PC-9 (cell line): ENCODE measurements around the gene SMPD1. TPM values are rescaled to one million over a fixed set of nuclear protein-coding genes. Genes with fewer than 3 reads are reported as not detected.

Experiments used
- BruUV-seq: library from RNA; stranded (reverse); fragments of 400-500 nt; replicated peaks from 2 replicates; lab custom pipeline; 2021; lab: Mats Ljungman, UMichigan
- CTCF ChIA-PET: fragments of 300-600 bp; sonication (Branson Sonifier 250); formaldehyde crosslinking; loops from one replicate; lab custom pipeline; 2022; ENCODE audit warnings: antibody characterized with exemption; lab: Charles Lee
- POLR2A ChIA-PET: fragments of 300-600 bp; sonication (Branson Sonifier 250); formaldehyde crosslinking; loops from one replicate; lab custom pipeline; 2022; ENCODE audit warnings: antibody characterized with exemption; ENCODE audit not compliant: unreplicated experiment; lab: Charles Lee
- DNase-seq, 2 experiments: peaks; one replicate each; pipeline versions ENCODE4 v3.0.0 to v3.0.0-alpha.2; 2015 to 2022; ENCODE audit warnings: mixed read lengths in 1 of 2
- H2AFZ ChIP-seq: fragments of 200-600 bp; sonication (generic); 2 replicates; pipeline ENCODE4 v1.8.1; 2017; ENCODE audit warnings: antibody characterized with exemption
- H3F3A ChIP-seq: fragments of 200-600 bp; sonication (generic); 2 replicates; pipeline ENCODE4 v1.8.1; 2017; ENCODE audit warnings: antibody characterized with exemption, mild to moderate bottlenecking, low read depth; ENCODE audit not compliant: insufficient read depth
- H3K27ac ChIP-seq: fragments of 200-600 bp; sonication (generic); 2 replicates; pipeline ENCODE4 v1.6.1; 2016; ENCODE audit warnings: mixed run types
- H3K27me3 ChIP-seq: fragments of 200-600 bp; sonication (generic); 2 replicates; pipeline ENCODE4 v1.6.1; 2016; ENCODE audit warnings: low read depth, mixed run types; ENCODE audit not compliant: insufficient read depth
- H3K36me3 ChIP-seq: fragments of 200-600 bp; sonication (generic); 2 replicates; pipeline ENCODE4 v1.6.1; 2016; ENCODE audit warnings: low read depth, mixed run types
- H3K4me1 ChIP-seq: fragments of 200-600 bp; sonication (generic); replicated peaks from 2 replicates; pipeline ENCODE4 v1.6.1; 2016; ENCODE audit warnings: mixed run types; ENCODE audit not compliant: insufficient read depth
- H3K4me2 ChIP-seq: fragments of 200-600 bp; sonication (generic); 2 replicates; pipeline ENCODE4 v1.6.1; 2017; ENCODE audit warnings: mixed run types
- H3K4me3 ChIP-seq: fragments of 200-600 bp; sonication (generic); 2 replicates; pipeline ENCODE4 v1.6.1; 2016; ENCODE audit warnings: mixed run types
- H3K79me2 ChIP-seq: fragments of 200-600 bp; sonication (generic); 2 replicates; pipeline ENCODE4 v1.6.1; 2017; ENCODE audit warnings: low read depth, mixed run types
- H3K9me2 ChIP-seq: fragments of 200-600 bp; sonication (generic); 2 replicates; pipeline ENCODE4 v1.8.1; 2017; ENCODE audit warnings: mild to moderate bottlenecking; ENCODE audit not compliant: insufficient read depth
- H3K9me3 ChIP-seq: fragments of 200-600 bp; sonication (generic); 2 replicates; pipeline ENCODE4 v1.8.1; 2016; ENCODE audit warnings: low read depth; ENCODE audit not compliant: insufficient read depth
- H4K20me1 ChIP-seq: fragments of 200-600 bp; sonication (generic); 2 replicates; pipeline ENCODE4 v1.8.1; 2017; ENCODE audit not compliant: insufficient read depth
- EZH2 ChIP-seq: fragments of 200-600 bp; sonication (generic); IDR thresholded peaks from 2 replicates; pipeline ENCODE4 v1.8.0; 2017; ENCODE audit warnings: antibody characterized with exemption, low read depth
- intact Hi-C: fragments of 100-400 bp; cut with micrococcal nuclease; formaldehyde crosslinking; loops from one replicate; pipeline ENCODE4 v1.10.0; 2022; ENCODE audit not compliant: unreplicated experiment
- total RNA-seq: library from RNA; stranded (reverse); gene quantifications from 2 replicates; pipeline ENCODE4 v1.2.3, GENCODE V29; 2021
- TF ChIP-seq, protein P1 (sequence below): fragments of 200-600 bp; sonication (generic); conservative IDR thresholded peaks from 2 replicates; pipeline ENCODE4 v1.6.1; 2017; ENCODE audit warnings: mixed run types, antibody characterized with exemption, mild to moderate bottlenecking, moderate library complexity

The SMPD1 gene
- total RNA-seq, 1 experiment from 2014 or later, result 7.2 TPM

DNA sequence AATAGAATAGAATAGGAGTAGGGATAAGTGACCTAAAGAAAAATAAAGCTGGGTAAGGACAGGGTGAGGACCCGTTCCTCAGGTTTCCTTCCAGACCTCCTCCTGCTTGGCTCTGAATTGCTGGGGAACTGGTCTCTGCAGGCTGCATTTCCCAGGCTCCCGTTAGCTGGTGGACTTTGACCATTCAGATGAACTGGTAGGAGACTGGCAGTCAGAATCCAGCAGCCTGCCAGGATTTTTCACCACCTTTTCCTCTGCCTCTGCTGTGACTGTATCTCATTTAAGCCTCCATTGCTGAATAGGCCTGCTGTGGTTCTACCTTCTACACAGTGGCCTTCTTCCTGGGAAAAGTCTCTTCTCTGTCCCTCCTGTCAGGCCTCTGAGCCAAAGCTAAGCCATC, 24.6 kb upstream of the SMPD1 start:
- intact Hi-C loops, result no loop called here
- POLR2A ChIA-PET, result no interaction called here
- Histone ChIP-seq H3K4me3 (no peak overlapping the region), H3K9me2 (no peaks in the 10 kb centered on the region), H2AFZ (no peak overlapping the region), H3K4me2 (no peak overlapping the region), H3F3A (no peaks in the 10 kb centered on the region), H3K79me2 (no peaks in the 10 kb centered on the region), H4K20me1 (no peaks in the 10 kb centered on the region), H3K27ac (no peak overlapping the region), H3K9me3 (no peaks in the 10 kb centered on the region), H3K27me3 (peaks cover 5% of the 10 kb centered on the region; the same call in 1 of the 2 replicates), H3K36me3 (no peaks in the 10 kb centered on the region), H3K4me1 (no peaks in the 10 kb centered on the region)
- DNase-seq, result no peak
- no TSS peak for BruUV-seq
- CTCF ChIA-PET, result no interaction called here
- TF ChIP-seq EZH2, result no peak
- TF ChIP-seq, protein P1, sequence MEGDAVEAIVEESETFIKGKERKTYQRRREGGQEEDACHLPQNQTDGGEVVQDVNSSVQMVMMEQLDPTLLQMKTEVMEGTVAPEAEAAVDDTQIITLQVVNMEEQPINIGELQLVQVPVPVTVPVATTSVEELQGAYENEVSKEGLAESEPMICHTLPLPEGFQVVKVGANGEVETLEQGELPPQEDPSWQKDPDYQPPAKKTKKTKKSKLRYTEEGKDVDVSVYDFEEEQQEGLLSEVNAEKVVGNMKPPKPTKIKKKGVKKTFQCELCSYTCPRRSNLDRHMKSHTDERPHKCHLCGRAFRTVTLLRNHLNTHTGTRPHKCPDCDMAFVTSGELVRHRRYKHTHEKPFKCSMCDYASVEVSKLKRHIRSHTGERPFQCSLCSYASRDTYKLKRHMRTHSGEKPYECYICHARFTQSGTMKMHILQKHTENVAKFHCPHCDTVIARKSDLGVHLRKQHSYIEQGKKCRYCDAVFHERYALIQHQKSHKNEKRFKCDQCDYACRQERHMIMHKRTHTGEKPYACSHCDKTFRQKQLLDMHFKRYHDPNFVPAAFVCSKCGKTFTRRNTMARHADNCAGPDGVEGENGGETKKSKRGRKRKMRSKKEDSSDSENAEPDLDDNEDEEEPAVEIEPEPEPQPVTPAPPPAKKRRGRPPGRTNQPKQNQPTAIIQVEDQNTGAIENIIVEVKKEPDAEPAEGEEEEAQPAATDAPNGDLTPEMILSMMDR, result no peak

DNA sequence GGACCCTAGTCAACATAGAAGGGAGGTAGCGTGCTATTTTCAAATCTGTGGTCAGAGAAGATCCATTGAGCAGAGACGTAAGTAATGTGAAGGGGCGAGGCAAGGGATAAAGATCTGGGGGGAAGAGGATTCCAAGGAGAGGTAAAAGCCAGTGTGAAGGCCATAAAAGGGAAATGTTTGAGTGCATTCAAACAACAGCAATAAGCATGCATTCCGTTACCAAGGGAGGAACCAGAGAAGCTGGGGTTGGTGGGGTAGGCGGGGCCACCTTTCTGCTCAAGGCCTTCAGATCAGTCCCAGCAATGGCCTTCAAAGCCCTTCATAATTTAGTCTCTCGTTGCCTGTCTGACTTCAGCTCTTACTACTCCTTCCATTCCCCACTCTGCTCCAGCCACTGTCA, 18.4 kb upstream of the SMPD1 start:
- no peak for TF ChIP-seq EZH2
- TF ChIP-seq, protein P1, result no peak
- Histone ChIP-seq H3F3A (no peaks in the 10 kb centered on the region), H3K36me3 (no peaks in the 10 kb centered on the region), H3K9me2 (no peaks in the 10 kb centered on the region), H4K20me1 (no peaks in the 10 kb centered on the region), H3K4me2 (no peak overlapping the region), H3K27ac (no peak overlapping the region), H3K9me3 (no peaks in the 10 kb centered on the region), H2AFZ (no peak overlapping the region), H3K79me2 (no peaks in the 10 kb centered on the region), H3K4me1 (no peaks in the 10 kb centered on the region), H3K4me3 (no peak overlapping the region), H3K27me3 (0 out of 2 replicates have a peak, but pooled peaks cover 7% of the 10 kb centered on the region)
- ChIA-PET POLR2A (no interaction called here), CTCF (no interaction called here)
- intact Hi-C loops, result no loop called here
- no peak for DNase-seq
- no TSS peak for BruUV-seq

DNA sequence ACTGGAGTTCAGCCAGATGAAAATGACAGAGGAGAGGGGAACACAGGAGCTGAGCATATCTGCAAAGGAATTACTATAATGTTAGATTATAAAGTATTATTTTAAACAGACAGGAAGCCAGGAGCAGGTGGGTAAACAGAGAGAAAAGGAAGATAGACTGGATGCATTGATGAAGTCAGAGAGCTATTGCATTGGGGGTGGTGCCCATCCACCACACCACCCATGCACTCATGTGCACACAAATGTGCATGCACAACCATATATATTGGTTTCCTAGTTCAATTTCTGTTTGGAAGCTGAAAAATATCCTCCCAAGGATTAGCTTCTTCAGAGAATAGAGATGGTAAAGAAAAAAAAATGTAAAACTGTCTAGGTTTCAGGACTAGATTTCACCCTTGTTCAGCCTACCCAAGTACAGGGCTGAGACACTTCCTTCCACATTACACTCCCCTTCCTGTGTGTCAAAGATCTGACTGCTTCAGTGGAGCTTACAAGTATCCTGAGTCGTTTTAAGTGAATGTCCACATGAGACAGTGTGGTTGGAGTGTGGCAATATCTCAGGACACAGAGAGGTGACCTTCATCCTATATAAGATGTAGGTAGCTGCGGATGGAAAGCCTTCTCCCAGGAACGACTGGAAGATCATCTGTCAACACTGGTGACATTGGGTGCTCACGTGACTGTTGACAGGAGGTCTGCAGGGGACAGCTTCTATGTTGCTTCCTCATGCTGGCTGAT, 12.2 kb upstream of the SMPD1 start:
- ChIA-PET CTCF (interaction anchor here (1.5 to 1.9 kb wide), 3 partner anchors 65 to 327 kb away, joined by 12 to 25 read pairs (median 14); no protein-coding TSS in a partner anchor), POLR2A (no interaction called here)
- H3K36me3 ChIP-seq, result no peaks in the 10 kb centered on the region
- no peak overlapping the region for H2AFZ ChIP-seq
- BruUV-seq, result no TSS peak
- H3K9me3 ChIP-seq, result no peaks in the 10 kb centered on the region
- no peak for DNase-seq
- H3K9me2 ChIP-seq, result no peaks in the 10 kb centered on the region
- H3K4me2 ChIP-seq, result no peak overlapping the region
- intact Hi-C loops, result loop anchor here (5.0 kb wide), 1 partner anchor 379 kb away; no protein-coding TSS in a partner anchor
- H3K4me3 ChIP-seq, result no peak overlapping the region
- no peaks in the 10 kb centered on the region for H3K4me1 ChIP-seq
- no peaks in the 10 kb centered on the region for H3K79me2 ChIP-seq
- TF ChIP-seq, protein P1, result no peak
- no peak for TF ChIP-seq EZH2
- no peaks in the 10 kb centered on the region for H3F3A ChIP-seq
- H3K27me3 ChIP-seq, result 0 out of 2 replicates have a peak, but pooled peaks cover 7% of the 10 kb centered on the region
- H3K27ac ChIP-seq, result no peak overlapping the region
- H4K20me1 ChIP-seq, result no peaks in the 10 kb centered on the region
